K562 (cell line): Measurements from ENCODE around the gene PAFAH2. TPM values are rescaled to one million over a fixed set of nuclear protein-coding genes. Genes with fewer than 3 reads are reported as not detected.
A peak's percentile ranks its signal among the peaks of the same experiment; 100 is the strongest.

ENCODE experiments used
- CBFA2T2 ChIP-seq: fragments of 450-650 bp; conservative IDR thresholded peaks from 2 replicates; pipeline ENCODE4 v1.6.1; 2017; ENCODE audit warnings: mild to moderate bottlenecking
- CHD1 ChIP-seq: fragments of 200-600 bp; sonication (generic); IDR thresholded peaks from one replicate; pipeline ENCODE4 v1.6.1; 2012; ENCODE audit warnings: mild to moderate bottlenecking, moderate library complexity, low read length, inconsistent platforms
- ERF ChIP-seq: fragments of 450-650 bp; formaldehyde crosslinking; IDR thresholded peaks from 2 replicates; pipeline ENCODE4 v1.4.0; 2020; ENCODE audit warnings: mild to moderate bottlenecking, mixed read lengths
- HMG20A ChIP-seq: fragments of 450-650 bp; formaldehyde crosslinking; conservative IDR thresholded peaks from 2 replicates; pipeline ENCODE4 v1.4.0; 2020; ENCODE audit warnings: mild to moderate bottlenecking, mixed read lengths
- KLF10 ChIP-seq: fragments of 250-450 bp; sonication (Bioruptor Pico); IDR thresholded peaks from 2 replicates; pipeline ENCODE4 v1.6.1; 2021; ENCODE audit warnings: matching md5 sums
- KLF16 ChIP-seq: IDR thresholded peaks from 2 replicates; pipeline ENCODE4 v1.6.1; 2016; ENCODE audit warnings: antibody characterized with exemption
- MTA3 ChIP-seq: fragments of 450-650 bp; formaldehyde crosslinking; IDR thresholded peaks from 2 replicates; pipeline ENCODE4 v1.6.1; 2017; ENCODE audit warnings: mild to moderate bottlenecking, borderline replicate concordance
- NELFE ChIP-seq: IDR thresholded peaks from 2 replicates; pipeline ENCODE4 v1.6.1; 2011; ENCODE audit warnings: mild to moderate bottlenecking; ENCODE audit not compliant: insufficient read depth, insufficient read length
- NONO ChIP-seq, 2 experiments: fragments of 200-400 bp in 1 of 2; fragments of 450-650 bp in 1 of 2; formaldehyde crosslinking in 1 of 2; IDR thresholded peaks; 2 replicates each; pipeline ENCODE4 v1.6.1; 2017; ENCODE audit warnings: low read depth in 2 of 2, mild to moderate bottlenecking in 2 of 2, moderate library complexity in 2 of 2, low read length in 1 of 2
- OTX1 ChIP-seq: fragments of 450-650 bp; formaldehyde crosslinking; IDR thresholded peaks from 2 replicates; pipeline ENCODE4 v1.4.0; 2022; ENCODE audit warnings: mild to moderate bottlenecking
- RBM17 ChIP-seq: fragments of 200-400 bp; formaldehyde crosslinking; IDR thresholded peaks from 2 replicates; pipeline ENCODE4 v1.6.1; 2017; ENCODE audit warnings: low read depth, mild to moderate bottlenecking, low read length, borderline replicate concordance
- RFX1 ChIP-seq: fragments of 450-650 bp; IDR thresholded peaks from 2 replicates; pipeline ENCODE4 v1.6.1; 2016; ENCODE audit warnings: mild to moderate bottlenecking, moderate library complexity
- RHOXF2B ChIP-seq: fragments of 250-450 bp; sonication (Bioruptor Pico); conservative IDR thresholded peaks from 2 replicates; pipeline ENCODE4 v1.5.1; 2021
- SRSF7 ChIP-seq: fragments of 200-400 bp; formaldehyde crosslinking; optimal IDR thresholded peaks from 2 replicates; pipeline ENCODE3; 2017; ENCODE audit warnings: mild to moderate bottlenecking, low read depth, low read length
- TFAM ChIP-seq: fragments of 250-450 bp; sonication (Bioruptor Pico); conservative IDR thresholded peaks from 2 replicates; pipeline ENCODE4 v1.5.0; 2021; ENCODE audit warnings: mild to moderate bottlenecking, moderate library complexity
- TSHZ1 ChIP-seq: fragments of 250-450 bp; sonication (Bioruptor Pico); IDR thresholded peaks from 2 replicates; pipeline ENCODE4 v1.4.0; 2020; ENCODE audit warnings: mild to moderate bottlenecking, moderate library complexity
- ZFP36 ChIP-seq: fragments of 150-350 bp; IDR thresholded peaks from 2 replicates; pipeline ENCODE4 v1.6.1; 2018; ENCODE audit warnings: low read length, low read depth; ENCODE audit not compliant: partially characterized antibody
- ZNF124 ChIP-seq: sonication (generic); formaldehyde crosslinking; IDR thresholded peaks from 2 replicates; pipeline ENCODE4 v1.8.1; 2022; ENCODE audit warnings: missing genetic modification reagents
- ZNF280A ChIP-seq: fragments of 450-650 bp; IDR thresholded peaks from 2 replicates; pipeline ENCODE4 v1.6.1; 2018; ENCODE audit warnings: mild to moderate bottlenecking, low read depth; ENCODE audit not compliant: partially characterized antibody
- ZNF347 ChIP-seq: fragments of 450-650 bp; formaldehyde crosslinking; IDR thresholded peaks from 2 replicates; pipeline ENCODE4 v1.4.0; 2020; ENCODE audit warnings: low read depth, mild to moderate bottlenecking, moderate library complexity
- ZNF766 ChIP-seq: fragments of 200-800 bp; sonication (Bioruptor generic); conservative IDR thresholded peaks from 2 replicates; pipeline ENCODE4 v1.6.1; 2016; ENCODE audit warnings: missing genetic modification characterization, missing compliant biosample characterization
- polyA plus RNA-seq, 8 experiments: library from polyadenylated mRNA; depleted of rRNA in 4 of 8; stranded (reverse) in 5 of 8; unstranded in 3 of 8; fragments of >200 nt; fragmentation: Nextera tagmentation in 2 of 8; fragmentation: Illumina TruSeq in 1 of 8; extraction: Ambion mirVana in 2 of 8; extraction: Trizol in 1 of 8; gene quantifications; 2 replicates each; pipeline versions ENCODE4 v1.2.1 to v1.2.3, GENCODE V29; 2011 to 2014; ENCODE audit warnings: inconsistent platforms in 1 of 8, missing spikeins in 1 of 8
- total RNA-seq, 7 experiments: library from RNA; depleted of rRNA in 6 of 7; stranded (reverse); fragments of >200 nt in 6 of 7; fragmentation: Illumina TruSeq in 2 of 7; extraction: Trizol in 2 of 7; gene quantifications; 2 replicates each; pipeline versions ENCODE4 v1.2.1 to v1.2.3, GENCODE V29; 2011 to 2021; ENCODE audit warnings: low replicate concordance in 1 of 7
- TF ChIP-seq, protein P1 (sequence below): sonication (generic); formaldehyde crosslinking; IDR thresholded peaks from 2 replicates; pipeline ENCODE4 v1.8.1; 2023; ENCODE audit warnings: mild to moderate bottlenecking, missing genetic modification reagents

Gene PAFAH2
- total and polyA plus RNA-seq, 9 of the 15 experiments (the other 6 are each of a cell fraction or from before 2014, with no cell fraction given): 4.2 to 10.9 (median 6.8) TPM

GRCh38 chr1:25933479-25934365 lies 64.1 kb downstream of the PAFAH2 start (continued):
- TF ChIP-seq, protein P1, sequence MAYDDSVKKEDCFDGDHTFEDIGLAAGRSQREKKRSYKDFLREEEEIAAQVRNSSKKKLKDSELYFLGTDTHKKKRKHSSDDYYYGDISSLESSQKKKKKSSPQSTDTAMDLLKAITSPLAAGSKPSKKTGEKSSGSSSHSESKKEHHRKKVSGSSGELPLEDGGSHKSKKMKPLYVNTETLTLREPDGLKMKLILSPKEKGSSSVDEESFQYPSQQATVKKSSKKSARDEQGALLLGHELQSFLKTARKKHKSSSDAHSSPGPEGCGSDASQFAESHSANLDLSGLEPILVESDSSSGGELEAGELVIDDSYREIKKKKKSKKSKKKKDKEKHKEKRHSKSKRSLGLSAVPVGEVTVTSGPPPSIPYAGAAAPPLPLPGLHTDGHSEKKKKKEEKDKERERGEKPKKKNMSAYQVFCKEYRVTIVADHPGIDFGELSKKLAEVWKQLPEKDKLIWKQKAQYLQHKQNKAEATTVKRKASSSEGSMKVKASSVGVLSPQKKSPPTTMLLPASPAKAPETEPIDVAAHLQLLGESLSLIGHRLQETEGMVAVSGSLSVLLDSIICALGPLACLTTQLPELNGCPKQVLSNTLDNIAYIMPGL (CRISPR knock-in tag): 0 out of 2 replicates have a peak, but pooled peaks have one; percentile 11
- TF ChIP-seq CHD1: peak; percentile 46
- TF ChIP-seq NONO (IDR thresholded peaks at IDR 0.05; ENCODE audit: low read depth in 2 of 2, low read length in 1 of 2): peak in 1 of 2 experiments; percentile 12; a peak in 1 of 4 replicates
- peak; percentile 93 for TF ChIP-seq CBFA2T2
- TF ChIP-seq ZNF280A: no peak
- TF ChIP-seq SRSF7: no peak
- no peak for TF ChIP-seq TSHZ1 (CRISPR knock-in tag)
- TF ChIP-seq HMG20A (CRISPR knock-in tag): no peak
- TF ChIP-seq ERF (CRISPR knock-in tag): no peak
- TF ChIP-seq KLF10 (CRISPR knock-in tag): no peak
- no peak for TF ChIP-seq ZFP36
- peak; percentile 63 for TF ChIP-seq MTA3
- peak; percentile 84; the same call in 1 of the 2 replicates for TF ChIP-seq KLF16
- TF ChIP-seq TFAM (CRISPR knock-in tag): no peak
- TF ChIP-seq ZNF766 (CRISPR knock-in tag): peak; percentile 80
- TF ChIP-seq NELFE: no peak
- TF ChIP-seq ZNF124 (CRISPR knock-in tag): no peak
- no peak for TF ChIP-seq RFX1
- TF ChIP-seq RBM17: no peak
- TF ChIP-seq RHOXF2B (CRISPR knock-in tag): no peak
- TF ChIP-seq OTX1 (CRISPR knock-in tag): no peak
- TF ChIP-seq ZNF347: no peak
